Breast epithelium (tissue), 3 donors: ENCODE results near the gene SCN3A.

Experiments used
- CTCF ChIP-seq, 3 donors: fragments of 450-650 bp; IDR thresholded peaks; one replicate each; pipeline ENCODE4 v1.5.1; 2016 to 2017; ENCODE audit warnings: antibody characterized with exemption in 3 of 3, mild to moderate bottlenecking in 3 of 3, moderate library complexity in 3 of 3
- POLR2A ChIP-seq: fragments of 450-650 bp; IDR thresholded peaks from one replicate; pipeline ENCODE4 v1.6.1; 2016; ENCODE audit warnings: antibody characterized with exemption, mild to moderate bottlenecking, moderate library complexity

- TF ChIP-seq CTCF (IDR thresholded peaks at IDR 0.05) (no peak), POLR2A (no peak)
Measured at GRCh38 chr2:165149439-165149838, 54.4 kb downstream of the SCN3A start.
